GM21367 (cell line): Measurements from ENCODE around the gene SIDT1.

ENCODE experiments used
- ATAC-seq: cut with Tn5 transposase; IDR thresholded peaks from one replicate; pipeline ENCODE4 v1.9.1; 2021; ENCODE audit not compliant: unreplicated experiment

The SIDT1 gene

DNA sequence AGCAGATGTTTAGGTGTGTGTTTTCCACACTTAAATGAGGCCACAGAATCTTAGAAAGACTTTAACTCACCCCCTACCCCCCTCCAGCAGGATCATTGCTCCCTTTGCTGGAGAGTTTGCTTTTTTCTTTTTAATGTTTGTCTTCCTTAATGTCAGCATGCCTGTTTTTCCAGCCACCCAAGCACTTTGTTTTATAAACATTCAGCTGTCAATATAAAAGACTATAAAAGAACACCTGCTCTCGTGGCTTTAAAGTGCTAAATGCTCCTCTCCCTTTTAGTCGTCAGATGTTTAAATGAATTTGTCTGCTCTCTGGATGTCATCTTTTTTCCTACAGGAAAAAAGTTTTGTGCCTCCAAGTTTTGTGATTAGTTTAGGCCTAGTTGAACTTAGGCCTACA is 61.7 kb downstream of the SIDT1 start:
- ATAC-seq = no peak

DNA sequence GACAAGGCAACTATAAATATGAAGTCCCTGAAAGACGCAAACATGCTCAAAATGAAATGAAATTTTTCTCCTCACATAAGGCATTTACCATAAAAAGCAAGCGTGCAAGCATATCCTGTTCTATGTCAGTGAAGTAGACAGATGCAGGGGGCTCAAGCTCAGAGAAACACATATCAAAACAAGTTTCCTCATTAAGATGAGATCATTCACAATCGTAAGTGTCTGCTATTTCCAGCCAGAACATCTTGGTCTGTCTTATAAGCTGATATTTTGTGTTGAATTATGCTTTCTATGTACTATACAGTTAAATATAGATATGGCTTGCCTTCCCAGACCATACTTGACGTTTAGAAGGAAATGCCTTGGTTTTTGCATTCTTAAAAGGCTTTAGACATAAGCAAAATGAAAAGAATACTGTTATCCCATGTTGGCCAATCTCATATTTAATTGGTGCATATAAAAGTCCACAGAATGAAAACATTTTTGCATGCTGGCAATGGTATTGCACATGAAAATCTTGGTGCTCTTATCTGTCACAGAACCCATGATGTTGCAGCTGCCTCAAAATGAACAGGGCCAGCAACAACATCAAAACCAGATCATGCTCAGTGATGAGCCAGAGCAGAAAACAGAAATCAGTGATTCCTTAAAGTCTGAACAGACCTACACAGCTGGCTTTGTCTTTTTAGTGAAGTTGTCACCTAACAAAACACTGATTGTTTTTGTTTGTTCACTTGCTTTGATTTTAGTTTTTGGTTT is 65.4 kb downstream of the SIDT1 start:
- no peak for ATAC-seq

DNA sequence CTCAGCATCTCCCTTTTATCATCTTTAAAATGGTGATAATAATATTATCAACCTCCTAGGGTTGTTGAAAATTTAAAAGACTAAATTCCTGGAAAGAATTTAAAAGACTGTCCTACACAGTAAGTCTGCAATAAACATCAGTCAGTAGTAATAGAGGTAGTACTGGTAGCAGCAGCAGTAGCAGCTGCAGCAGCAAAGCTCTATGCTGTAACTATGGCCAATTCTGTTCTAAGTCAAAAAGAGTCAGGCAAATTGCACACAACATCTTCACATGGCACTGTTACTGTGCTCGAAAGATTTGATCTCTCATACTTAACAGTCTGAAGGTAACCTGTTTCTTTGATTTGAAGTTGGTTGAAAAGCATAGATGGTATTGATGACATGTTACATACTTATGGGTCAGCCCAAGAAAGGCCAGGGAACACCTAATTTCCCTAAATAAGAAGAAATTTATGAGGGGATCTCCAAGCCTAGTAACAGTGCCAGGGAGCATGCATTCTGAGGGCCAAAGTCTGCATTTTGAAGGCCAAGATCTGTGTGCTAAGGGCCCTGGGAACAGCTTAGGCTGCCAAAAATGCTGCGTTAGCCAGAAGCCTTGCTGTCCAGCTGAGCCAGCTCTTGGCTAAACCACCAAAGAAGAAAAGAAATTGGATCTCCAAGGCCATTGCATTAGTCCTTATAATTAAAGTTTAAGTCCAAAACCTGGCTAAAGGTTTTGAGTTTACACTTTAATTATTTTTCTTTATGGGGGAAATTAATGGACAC is 68.2 kb downstream of the SIDT1 start:
- no peak for ATAC-seq

- no peak for ATAC-seq
Observed at GRCh38 chr3:113601240-113601639, 68.9 kb downstream of the SIDT1 start.

DNA sequence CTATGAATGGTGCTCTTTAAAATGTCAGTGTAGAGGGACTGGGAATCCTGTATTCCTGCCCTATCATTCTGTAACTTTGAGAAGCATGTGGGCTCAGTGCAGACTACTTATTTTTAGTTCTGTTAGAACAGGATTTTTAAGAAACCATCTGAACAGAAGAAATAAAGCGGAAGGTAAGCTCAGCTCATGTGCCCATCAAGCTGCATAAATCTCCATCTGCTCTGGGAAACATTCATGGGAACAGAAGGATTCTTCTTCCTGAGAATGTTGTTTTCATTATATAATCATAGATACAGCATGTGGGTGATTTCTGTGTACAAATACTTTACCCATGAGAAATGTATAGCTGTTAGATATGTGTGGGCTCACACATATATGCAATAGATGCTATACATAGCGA is 69.9 kb downstream of the SIDT1 start:
- no peak for ATAC-seq

- no peak for ATAC-seq
Observed at GRCh38 chr3:113602836-113603235, 70.5 kb downstream of the SIDT1 start.

- ATAC-seq = peak; percentile 99
Observed at GRCh38 chr3:113606539-113607218, 74.3 kb downstream of the SIDT1 start.

DNA sequence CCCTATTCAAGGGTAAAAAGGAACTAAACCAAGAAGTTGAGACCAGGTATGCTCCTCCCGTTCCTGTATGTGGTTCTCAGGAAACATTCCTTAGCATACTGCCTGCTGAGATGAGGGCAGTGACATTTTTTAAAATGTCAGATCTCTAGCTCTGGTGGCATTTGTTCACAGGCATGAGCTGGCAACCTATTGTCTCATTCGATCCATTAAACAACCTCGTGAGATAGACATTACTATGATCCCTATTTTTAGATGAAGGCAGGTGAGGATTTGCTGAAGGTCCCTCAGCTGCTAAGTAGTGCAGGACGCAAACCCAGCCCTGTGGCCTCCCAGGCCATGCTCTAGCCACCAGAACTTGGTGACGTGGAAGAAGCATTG is 74.9 kb downstream of the SIDT1 start:
- no peak for ATAC-seq

GRCh38 chr3:113614402-113614801 is 82.0 kb downstream of the SIDT1 start:
- no peak for ATAC-seq

DNA sequence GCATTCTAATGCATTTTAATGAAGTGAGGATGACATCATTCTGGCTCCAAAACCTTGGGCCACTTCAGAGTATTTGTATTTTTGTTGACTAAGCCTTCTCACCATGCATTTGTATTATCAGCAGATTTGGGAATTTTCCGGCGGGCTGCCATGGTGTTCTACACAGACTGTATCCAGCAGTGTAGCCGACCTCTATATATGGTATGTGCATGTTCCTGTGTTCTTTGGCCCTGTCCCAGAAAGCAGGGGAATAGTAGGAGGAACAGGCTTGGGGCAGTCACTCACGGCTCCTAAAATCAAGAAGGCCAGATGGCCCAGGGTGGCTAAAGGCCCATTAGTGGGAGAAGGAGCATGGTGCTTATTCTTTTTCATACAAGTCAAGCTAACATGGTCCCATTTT is 83.6 kb downstream of the SIDT1 start:
- ATAC-seq = no peak

GRCh38 chr3:113617726-113618125 is 85.4 kb downstream of the SIDT1 start:
- ATAC-seq = no peak

DNA sequence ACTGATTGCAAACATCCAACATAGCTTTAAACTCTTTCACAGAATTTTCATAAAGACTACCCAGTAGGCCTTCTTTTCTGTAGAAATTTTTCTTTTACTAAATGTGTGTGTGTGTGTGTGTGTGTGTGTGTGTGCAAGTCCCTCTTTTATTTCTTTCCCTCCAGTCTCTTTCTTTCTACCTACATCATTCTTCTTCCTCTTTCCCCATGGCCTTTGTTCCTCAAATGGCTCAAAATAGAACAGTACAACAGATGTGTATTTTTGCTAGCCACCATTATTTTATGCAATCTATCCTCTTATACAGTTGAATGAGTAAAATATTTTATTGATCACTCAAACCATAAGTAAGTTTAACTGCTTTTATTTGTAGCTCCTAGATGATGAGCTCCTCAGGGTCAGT is 87.7 kb downstream of the SIDT1 start:
- no peak for ATAC-seq

DNA sequence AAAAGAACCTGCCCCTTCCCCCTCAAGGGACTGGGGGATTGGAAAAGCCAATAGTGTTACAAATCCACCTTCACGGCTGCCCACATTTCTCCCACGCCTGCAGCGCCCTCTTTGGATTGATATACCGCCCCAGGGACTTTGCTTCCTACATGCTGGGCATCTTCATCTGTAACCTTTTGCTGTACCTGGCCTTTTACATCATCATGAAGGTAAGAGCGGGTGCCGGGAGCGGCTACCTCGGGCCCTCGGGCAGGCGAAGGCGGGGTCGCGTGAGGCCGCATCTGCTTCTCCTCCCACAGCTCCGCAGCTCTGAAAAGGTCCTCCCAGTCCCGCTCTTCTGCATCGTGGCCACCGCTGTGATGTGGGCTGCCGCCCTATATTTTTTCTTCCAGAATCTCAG is 91.0 kb downstream of the SIDT1 start:
- no peak for ATAC-seq

DNA sequence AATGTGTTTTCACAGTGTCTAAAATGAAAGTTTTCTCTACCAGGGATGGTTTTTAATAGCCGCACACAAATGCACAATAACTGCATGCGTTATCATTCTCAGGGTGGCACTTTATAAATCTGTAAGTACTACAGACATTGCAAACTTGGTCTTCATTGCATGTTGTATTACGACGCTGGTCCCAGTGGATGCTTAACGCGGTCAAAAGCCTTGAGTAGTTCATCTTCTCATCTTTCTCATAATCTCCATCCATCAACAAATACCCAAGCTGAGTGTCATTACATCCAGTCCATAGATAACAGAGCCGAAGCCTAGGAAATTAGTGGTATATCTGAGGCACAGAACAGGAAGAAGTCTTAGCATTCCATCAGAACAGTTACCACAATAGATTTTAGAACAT is 91.5 kb downstream of the SIDT1 start:
- no peak for ATAC-seq

DNA sequence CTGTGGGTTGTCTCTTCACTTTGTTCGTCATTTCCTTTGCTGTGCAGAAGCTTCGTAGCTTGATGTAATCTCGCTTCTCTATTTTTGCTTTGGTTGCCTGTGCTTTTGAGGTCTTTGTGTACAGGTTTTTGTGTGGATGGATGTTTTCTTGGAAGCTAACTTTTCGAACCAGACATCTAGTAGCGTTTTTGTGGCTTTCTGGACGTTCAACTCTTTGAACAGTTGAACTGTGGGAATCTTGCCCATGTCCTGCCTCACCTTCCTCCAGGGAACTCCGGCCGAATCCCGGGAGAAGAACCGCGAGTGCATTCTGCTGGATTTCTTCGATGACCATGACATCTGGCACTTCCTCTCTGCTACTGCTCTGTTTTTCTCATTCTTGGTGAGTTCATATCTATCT is 93.5 kb downstream of the SIDT1 start:
- no peak for ATAC-seq

- ATAC-seq = peak; percentile 58
Observed at GRCh38 chr3:113626503-113627371, 94.4 kb downstream of the SIDT1 start.

- ATAC-seq = no peak
Observed at GRCh38 chr3:113628316-113628715, 96.0 kb downstream of the SIDT1 start.

DNA sequence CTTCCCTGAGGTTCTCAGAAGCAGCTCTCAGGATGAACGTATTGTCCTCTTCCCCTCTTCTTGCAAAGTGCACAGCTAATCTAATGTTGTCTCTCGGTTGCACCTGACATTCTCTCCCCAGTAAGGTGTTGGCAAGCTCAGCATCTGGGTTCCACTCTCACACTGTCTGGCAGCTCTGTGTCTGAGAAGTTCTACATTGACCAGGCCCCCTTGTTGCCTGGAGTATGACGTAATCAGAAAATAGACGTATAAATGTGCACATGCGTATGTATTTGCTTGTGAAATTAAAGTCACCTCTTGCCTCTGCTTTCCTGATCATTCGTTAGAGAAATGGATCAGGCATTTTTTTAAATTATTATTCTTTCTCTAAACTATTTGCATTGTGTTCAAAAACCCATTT is 96.4 kb downstream of the SIDT1 start:
- ATAC-seq = no peak

- no peak for ATAC-seq
Observed at GRCh38 chr3:113629584-113630421, 97.4 kb downstream of the SIDT1 start.

GRCh38 chr3:113630956-113631542 is 98.7 kb downstream of the SIDT1 start:
- no peak for ATAC-seq
